ENCODE data around the gene ALPK3. TPM values are rescaled to one million over a fixed set of nuclear protein-coding genes. Genes with fewer than 3 reads are reported as not detected.

Gene ALPK3
- total RNA-seq, 1 donor from 2014 or later, result 0.20 TPM

- TF ChIP-seq, protein P1, sequence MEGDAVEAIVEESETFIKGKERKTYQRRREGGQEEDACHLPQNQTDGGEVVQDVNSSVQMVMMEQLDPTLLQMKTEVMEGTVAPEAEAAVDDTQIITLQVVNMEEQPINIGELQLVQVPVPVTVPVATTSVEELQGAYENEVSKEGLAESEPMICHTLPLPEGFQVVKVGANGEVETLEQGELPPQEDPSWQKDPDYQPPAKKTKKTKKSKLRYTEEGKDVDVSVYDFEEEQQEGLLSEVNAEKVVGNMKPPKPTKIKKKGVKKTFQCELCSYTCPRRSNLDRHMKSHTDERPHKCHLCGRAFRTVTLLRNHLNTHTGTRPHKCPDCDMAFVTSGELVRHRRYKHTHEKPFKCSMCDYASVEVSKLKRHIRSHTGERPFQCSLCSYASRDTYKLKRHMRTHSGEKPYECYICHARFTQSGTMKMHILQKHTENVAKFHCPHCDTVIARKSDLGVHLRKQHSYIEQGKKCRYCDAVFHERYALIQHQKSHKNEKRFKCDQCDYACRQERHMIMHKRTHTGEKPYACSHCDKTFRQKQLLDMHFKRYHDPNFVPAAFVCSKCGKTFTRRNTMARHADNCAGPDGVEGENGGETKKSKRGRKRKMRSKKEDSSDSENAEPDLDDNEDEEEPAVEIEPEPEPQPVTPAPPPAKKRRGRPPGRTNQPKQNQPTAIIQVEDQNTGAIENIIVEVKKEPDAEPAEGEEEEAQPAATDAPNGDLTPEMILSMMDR (IDR thresholded peaks at IDR 0.05), result no peak
These were observed 11.1 kb downstream of the ALPK3 start for GRCh38 chr15:84828086-84828908.

DNA sequence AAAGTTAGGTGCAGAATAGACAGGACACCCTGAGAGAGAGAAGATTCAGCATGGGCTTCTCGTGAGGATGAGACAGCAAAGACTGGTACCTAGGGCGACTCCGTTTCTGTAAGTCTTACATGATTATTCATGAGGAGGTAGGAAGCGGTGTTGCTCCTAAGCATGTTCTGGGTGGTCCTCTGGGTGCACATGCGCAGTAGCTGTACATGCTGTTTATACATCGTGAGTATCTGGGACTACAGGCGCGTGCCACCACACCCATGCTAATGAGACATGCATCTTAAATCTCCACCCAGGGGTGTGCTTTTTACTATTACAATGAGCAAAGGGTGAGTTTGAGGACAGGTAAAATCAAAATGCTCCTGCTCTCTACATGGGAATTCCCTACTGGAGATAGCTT is 12.3 kb downstream of the ALPK3 start:
- no peak overlapping the region for H3K27ac Mint-ChIP-seq
- no peaks in the 10 kb centered on the region for H3K4me1 Mint-ChIP-seq
- H3K9me3 Mint-ChIP-seq, result no peaks in the 10 kb centered on the region
- CTCF ChIA-PET, result no interaction called here
- TF ChIP-seq, protein P1 (IDR thresholded peaks at IDR 0.05), result no peak
- POLR2A ChIA-PET, result no interaction called here
- no peaks in the 10 kb centered on the region for H3K36me3 Mint-ChIP-seq (ENCODE audit: low read depth)
- DNase-seq (no peak), ATAC-seq (ENCODE audit: low read depth) (no peak)
- intact Hi-C loops (cut with micrococcal nuclease), result no loop called here
- no peak overlapping the region for H3K4me3 Mint-ChIP-seq
- H3K27me3 Mint-ChIP-seq, result peaks cover 2% of the 10 kb centered on the region

More at GRCh38 chr15:84828086-84828908, 11.1 kb downstream of the ALPK3 start:
- POLR2A ChIA-PET, result no interaction called here
- DNase-seq, result no peak
- Mint-ChIP-seq H3K9me3 (no peaks in the 10 kb centered on the region), H3K4me1 (no peaks in the 10 kb centered on the region), H3K36me3 (ENCODE audit: low read depth) (no peaks in the 10 kb centered on the region), H3K27me3 (peaks cover 2% of the 10 kb centered on the region), H3K27ac (no peak overlapping the region), H3K4me3 (no peak overlapping the region)
- ATAC-seq (ENCODE audit: low read depth), result no peak
- intact Hi-C loops (cut with micrococcal nuclease), result no loop called here
- CTCF ChIA-PET, result no interaction called here

DNA sequence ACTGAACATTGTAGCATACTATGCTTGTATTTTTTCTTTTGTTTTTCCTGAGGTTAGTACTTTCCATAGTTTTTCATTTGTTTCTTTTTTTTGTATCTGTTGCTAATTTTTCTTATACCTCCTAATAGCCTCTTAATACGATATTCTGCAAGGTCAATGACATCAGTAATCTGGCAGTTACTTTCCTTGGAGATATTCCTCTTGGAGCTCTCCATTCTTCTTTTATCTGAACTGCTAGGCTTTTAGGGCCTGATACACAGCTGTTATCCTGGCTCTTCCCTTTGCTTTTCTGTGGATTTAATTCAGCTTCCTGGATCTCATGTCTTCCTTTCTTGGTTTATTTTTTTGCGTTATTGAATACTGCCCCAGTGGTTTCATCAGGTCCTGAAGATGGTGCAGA is 12.9 kb downstream of the ALPK3 start:
- H3K9me3 Mint-ChIP-seq, result no peaks in the 10 kb centered on the region
- ATAC-seq (ENCODE audit: low read depth) (no peak), DNase-seq (no peak)
- H3K27ac Mint-ChIP-seq, result no peak overlapping the region
- H3K4me3 Mint-ChIP-seq, result no peak overlapping the region
- no peaks in the 10 kb centered on the region for H3K4me1 Mint-ChIP-seq
- ChIA-PET POLR2A (no interaction called here), CTCF (no interaction called here)
- no peaks in the 10 kb centered on the region for H3K36me3 Mint-ChIP-seq (ENCODE audit: low read depth)
- intact Hi-C loops (cut with micrococcal nuclease), result no loop called here
- peaks cover 2% of the 10 kb centered on the region for H3K27me3 Mint-ChIP-seq
- TF ChIP-seq, protein P1 (IDR thresholded peaks at IDR 0.05), result no peak

DNA sequence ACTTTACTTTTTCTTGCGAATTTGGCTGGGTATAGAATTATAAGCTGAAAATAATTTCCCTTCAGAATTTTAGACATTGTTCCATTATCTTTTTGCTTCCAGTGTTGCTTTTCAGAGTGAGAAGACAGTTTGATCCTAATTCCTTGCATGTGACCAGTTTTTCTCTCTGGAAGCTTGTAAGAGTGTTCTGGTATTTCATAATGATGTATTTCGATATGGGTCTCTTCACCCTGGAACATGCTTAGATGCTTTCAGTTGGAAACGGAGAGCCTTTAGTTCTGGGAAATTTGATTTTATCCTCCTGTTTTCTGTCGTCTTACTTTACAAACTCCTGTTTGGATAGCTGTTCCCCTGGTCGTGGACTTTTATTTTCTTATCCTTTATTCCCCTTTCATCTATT is 13.9 kb downstream of the ALPK3 start:
- no peaks in the 10 kb centered on the region for H3K36me3 Mint-ChIP-seq (ENCODE audit: low read depth)
- no peaks in the 10 kb centered on the region for H3K9me3 Mint-ChIP-seq
- no peak overlapping the region for H3K27ac Mint-ChIP-seq
- DNase-seq (no peak), ATAC-seq (ENCODE audit: low read depth) (no peak)
- TF ChIP-seq, protein P1 (IDR thresholded peaks at IDR 0.05), result no peak
- ChIA-PET CTCF (no interaction called here), POLR2A (no interaction called here)
- H3K4me1 Mint-ChIP-seq, result no peaks in the 10 kb centered on the region
- peaks cover 4% of the 10 kb centered on the region for H3K27me3 Mint-ChIP-seq
- no peak overlapping the region for H3K4me3 Mint-ChIP-seq
- intact Hi-C loops (cut with micrococcal nuclease), result no loop called here

GRCh38 chr15:84831613-84832012 is 14.5 kb downstream of the ALPK3 start:
- H3K27me3 Mint-ChIP-seq, result peaks cover 4% of the 10 kb centered on the region
- ChIA-PET POLR2A (no interaction called here), CTCF (no interaction called here)
- no peaks in the 10 kb centered on the region for H3K36me3 Mint-ChIP-seq (ENCODE audit: low read depth)
- no peak overlapping the region for H3K4me3 Mint-ChIP-seq
- DNase-seq (no peak), ATAC-seq (ENCODE audit: low read depth) (no peak)
- TF ChIP-seq, protein P1 (IDR thresholded peaks at IDR 0.05), result no peak
- no peaks in the 10 kb centered on the region for H3K9me3 Mint-ChIP-seq
- intact Hi-C loops (cut with micrococcal nuclease), result no loop called here
- H3K27ac Mint-ChIP-seq, result no peak overlapping the region
- H3K4me1 Mint-ChIP-seq, result no peaks in the 10 kb centered on the region
